ENCODE data around the gene NSMF.

The NSMF gene

GRCh38 chr9:137500666-137501397 is 41.7 kb upstream of the NSMF start:
- ChIA-PET POLR2A (interaction anchor here (0.7 kb wide), 1 partner anchor 373 kb away, joined by 3 read pairs; no protein-coding TSS in a partner anchor), CTCF (interaction anchor here (0.7 kb wide), 1 partner anchor 227 kb away, joined by 4 read pairs; no protein-coding TSS in a partner anchor)
- H3K9me3 ChIP-seq (ENCODE audit: control insufficient read depth, insufficient read depth, low read depth, low read length): no peaks in the 10 kb centered on the region
- no peaks in the 10 kb centered on the region for H3K36me3 ChIP-seq (ENCODE audit: control insufficient read depth in 2 of 2, insufficient read depth in 1 of 2, low read length in 2 of 2)
- TF ChIP-seq ZNF664 (tag by site-specific recombination; IDR thresholded peaks at IDR 0.05) (no peak), ZNF558 (tag by site-specific recombination; IDR thresholded peaks at IDR 0.05) (no peak), ZNF837 (tag by site-specific recombination; IDR thresholded peaks at IDR 0.05) (no peak), KLF7 (tag by site-specific recombination; IDR thresholded peaks at IDR 0.05; ENCODE audit: borderline replicate concordance) (no peak), ZNF792 (tag by site-specific recombination; IDR thresholded peaks at IDR 0.05) (no peak), ZNF121 (tag by site-specific recombination; IDR thresholded peaks at IDR 0.05) (no peak), SP7 (tag by site-specific recombination; IDR thresholded peaks at IDR 0.05) (no peak), SETDB1 (IDR thresholded peaks at IDR 0.05; ENCODE audit: insufficient read length, low read length) (no peak), ZNF624 (tag by site-specific recombination; IDR thresholded peaks at IDR 0.05) (no peak), ZNF248 (tag by site-specific recombination; IDR thresholded peaks at IDR 0.05) (no peak), ZNF366 (tag by site-specific recombination; conservative IDR thresholded peaks at IDR 0.05) (no peak), ZNF529 (tag by site-specific recombination; IDR thresholded peaks at IDR 0.05; ENCODE audit: insufficient replicate concordance) (no peak), ZBTB8A (tag by site-specific recombination; IDR thresholded peaks at IDR 0.05) (no peak)
- TF ChIP-seq, protein P1, sequence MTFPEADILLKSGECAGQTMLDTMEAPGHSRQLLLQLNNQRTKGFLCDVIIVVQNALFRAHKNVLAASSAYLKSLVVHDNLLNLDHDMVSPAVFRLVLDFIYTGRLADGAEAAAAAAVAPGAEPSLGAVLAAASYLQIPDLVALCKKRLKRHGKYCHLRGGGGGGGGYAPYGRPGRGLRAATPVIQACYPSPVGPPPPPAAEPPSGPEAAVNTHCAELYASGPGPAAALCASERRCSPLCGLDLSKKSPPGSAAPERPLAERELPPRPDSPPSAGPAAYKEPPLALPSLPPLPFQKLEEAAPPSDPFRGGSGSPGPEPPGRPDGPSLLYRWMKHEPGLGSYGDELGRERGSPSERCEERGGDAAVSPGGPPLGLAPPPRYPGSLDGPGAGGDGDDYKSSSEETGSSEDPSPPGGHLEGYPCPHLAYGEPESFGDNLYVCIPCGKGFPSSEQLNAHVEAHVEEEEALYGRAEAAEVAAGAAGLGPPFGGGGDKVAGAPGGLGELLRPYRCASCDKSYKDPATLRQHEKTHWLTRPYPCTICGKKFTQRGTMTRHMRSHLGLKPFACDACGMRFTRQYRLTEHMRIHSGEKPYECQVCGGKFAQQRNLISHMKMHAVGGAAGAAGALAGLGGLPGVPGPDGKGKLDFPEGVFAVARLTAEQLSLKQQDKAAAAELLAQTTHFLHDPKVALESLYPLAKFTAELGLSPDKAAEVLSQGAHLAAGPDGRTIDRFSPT (tag by site-specific recombination; IDR thresholded peaks at IDR 0.05): no peak
- H3K4me3 ChIP-seq (ENCODE audit: low read depth, low read length): no peak overlapping the region
- no peak overlapping the region for H3K27ac ChIP-seq (ENCODE audit: extremely low read depth, low read depth, low read length)
- no peaks in the 10 kb centered on the region for H3K4me1 ChIP-seq (ENCODE audit: control insufficient read depth, insufficient read depth, low read length)

GRCh38 chr9:137499858-137500661 is 40.9 kb upstream of the NSMF start:
- Histone ChIP-seq H3K4me1 (ENCODE audit: control insufficient read depth, insufficient read depth, low read length) (no peaks in the 10 kb centered on the region), H3K4me3 (ENCODE audit: low read depth, low read length) (no peak overlapping the region), H3K27ac (ENCODE audit: extremely low read depth, low read depth, low read length) (no peak overlapping the region), H3K36me3 (ENCODE audit: control insufficient read depth in 2 of 2, insufficient read depth in 1 of 2, low read length in 2 of 2) (no peaks in the 10 kb centered on the region), H3K9me3 (ENCODE audit: control insufficient read depth, insufficient read depth, low read depth, low read length) (no peaks in the 10 kb centered on the region)
- ChIA-PET POLR2A (interaction anchor here (0.7 kb wide), 1 partner anchor 372 kb away, joined by 3 read pairs; no protein-coding TSS in a partner anchor), CTCF (interaction anchor here (0.5 to 0.7 kb wide), 2 partner anchors 51 to 227 kb away, joined by 3 to 4 read pairs; no protein-coding TSS in a partner anchor)
- TF ChIP-seq ZFP69B (tag by site-specific recombination; IDR thresholded peaks at IDR 0.05): no peak
- TF ChIP-seq, protein P2, sequence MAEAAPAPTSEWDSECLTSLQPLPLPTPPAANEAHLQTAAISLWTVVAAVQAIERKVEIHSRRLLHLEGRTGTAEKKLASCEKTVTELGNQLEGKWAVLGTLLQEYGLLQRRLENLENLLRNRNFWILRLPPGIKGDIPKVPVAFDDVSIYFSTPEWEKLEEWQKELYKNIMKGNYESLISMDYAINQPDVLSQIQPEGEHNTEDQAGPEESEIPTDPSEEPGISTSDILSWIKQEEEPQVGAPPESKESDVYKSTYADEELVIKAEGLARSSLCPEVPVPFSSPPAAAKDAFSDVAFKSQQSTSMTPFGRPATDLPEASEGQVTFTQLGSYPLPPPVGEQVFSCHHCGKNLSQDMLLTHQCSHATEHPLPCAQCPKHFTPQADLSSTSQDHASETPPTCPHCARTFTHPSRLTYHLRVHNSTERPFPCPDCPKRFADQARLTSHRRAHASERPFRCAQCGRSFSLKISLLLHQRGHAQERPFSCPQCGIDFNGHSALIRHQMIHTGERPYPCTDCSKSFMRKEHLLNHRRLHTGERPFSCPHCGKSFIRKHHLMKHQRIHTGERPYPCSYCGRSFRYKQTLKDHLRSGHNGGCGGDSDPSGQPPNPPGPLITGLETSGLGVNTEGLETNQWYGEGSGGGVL (tag by site-specific recombination; IDR thresholded peaks at IDR 0.05): no peak
- no peak for TF ChIP-seq ZNF292 (tag by site-specific recombination; IDR thresholded peaks at IDR 0.05; ENCODE audit: borderline replicate concordance, low read depth)
- TF ChIP-seq, protein P3, sequence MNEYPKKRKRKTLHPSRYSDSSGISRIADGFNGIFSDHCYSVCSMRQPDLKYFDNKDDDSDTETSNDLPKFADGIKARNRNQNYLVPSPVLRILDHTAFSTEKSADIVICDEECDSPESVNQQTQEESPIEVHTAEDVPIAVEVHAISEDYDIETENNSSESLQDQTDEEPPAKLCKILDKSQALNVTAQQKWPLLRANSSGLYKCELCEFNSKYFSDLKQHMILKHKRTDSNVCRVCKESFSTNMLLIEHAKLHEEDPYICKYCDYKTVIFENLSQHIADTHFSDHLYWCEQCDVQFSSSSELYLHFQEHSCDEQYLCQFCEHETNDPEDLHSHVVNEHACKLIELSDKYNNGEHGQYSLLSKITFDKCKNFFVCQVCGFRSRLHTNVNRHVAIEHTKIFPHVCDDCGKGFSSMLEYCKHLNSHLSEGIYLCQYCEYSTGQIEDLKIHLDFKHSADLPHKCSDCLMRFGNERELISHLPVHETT (tag by site-specific recombination; IDR thresholded peaks at IDR 0.05): no peak
- TF ChIP-seq ZNF514 (tag by site-specific recombination; IDR thresholded peaks at IDR 0.05): no peak
- no peak for TF ChIP-seq PRDM6 (tag by site-specific recombination; IDR thresholded peaks at IDR 0.05)
- TF ChIP-seq, protein P4, sequence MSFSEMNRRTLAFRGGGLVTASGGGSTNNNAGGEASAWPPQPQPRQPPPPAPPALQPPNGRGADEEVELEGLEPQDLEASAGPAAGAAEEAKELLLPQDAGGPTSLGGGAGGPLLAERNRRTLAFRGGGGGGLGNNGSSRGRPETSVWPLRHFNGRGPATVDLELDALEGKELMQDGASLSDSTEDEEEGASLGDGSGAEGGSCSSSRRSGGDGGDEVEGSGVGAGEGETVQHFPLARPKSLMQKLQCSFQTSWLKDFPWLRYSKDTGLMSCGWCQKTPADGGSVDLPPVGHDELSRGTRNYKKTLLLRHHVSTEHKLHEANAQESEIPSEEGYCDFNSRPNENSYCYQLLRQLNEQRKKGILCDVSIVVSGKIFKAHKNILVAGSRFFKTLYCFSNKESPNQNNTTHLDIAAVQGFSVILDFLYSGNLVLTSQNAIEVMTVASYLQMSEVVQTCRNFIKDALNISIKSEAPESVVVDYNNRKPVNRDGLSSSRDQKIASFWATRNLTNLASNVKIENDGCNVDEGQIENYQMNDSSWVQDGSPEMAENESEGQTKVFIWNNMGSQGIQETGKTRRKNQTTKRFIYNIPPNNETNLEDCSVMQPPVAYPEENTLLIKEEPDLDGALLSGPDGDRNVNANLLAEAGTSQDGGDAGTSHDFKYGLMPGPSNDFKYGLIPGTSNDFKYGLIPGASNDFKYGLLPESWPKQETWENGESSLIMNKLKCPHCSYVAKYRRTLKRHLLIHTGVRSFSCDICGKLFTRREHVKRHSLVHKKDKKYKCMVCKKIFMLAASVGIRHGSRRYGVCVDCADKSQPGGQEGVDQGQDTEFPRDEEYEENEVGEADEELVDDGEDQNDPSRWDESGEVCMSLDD (tag by site-specific recombination; IDR thresholded peaks at IDR 0.05): no peak
- no peak for TF ChIP-seq ZBTB1 (tag by site-specific recombination; IDR thresholded peaks at IDR 0.05)
- no peak for TF ChIP-seq ZNF529 (tag by site-specific recombination; IDR thresholded peaks at IDR 0.05; ENCODE audit: insufficient replicate concordance)

All from HEK293 (cell line).